ENCODE data around the gene PLCB1. TPM values are rescaled to one million over a fixed set of nuclear protein-coding genes. Genes with fewer than 3 reads are reported as not detected.
"Not testable (repeated sequence)": the region's sequence is repeated elsewhere in the genome, so short reads cannot be mapped to it uniquely, and the experiment has no call there.

PLCB1 gene
- total RNA-seq, 6 experiments from 2014 or later = 17.2 to 25.7 (median 23.1) TPM

GRCh38 chr20:8370774-8371173 lies 238.7 kb downstream of the PLCB1 start:
- no peak for TF ChIP-seq CTCF (IDR thresholded peaks at IDR 0.05)
- Mint-ChIP-seq H3K36me3 (ENCODE audit: low read depth) (no peaks in the 10 kb centered on the region), H3K27me3 (ENCODE audit: insufficient read depth) (peaks cover 1% of the 10 kb centered on the region; the same call in 1 of the 2 replicates), H3K9me3 (no peaks in the 10 kb centered on the region), H3K4me3 (no peak overlapping the region), H3K4me1 (ENCODE audit: low read depth) (peaks cover under 1% of the 10 kb centered on the region; the same call in 1 of the 2 replicates), H3K27ac (no peak overlapping the region)
- DNase-seq = no peak

- DNase-seq = no peak
- Mint-ChIP-seq H3K4me3 (no peak overlapping the region), H3K27me3 (ENCODE audit: insufficient read depth) (peaks cover 1% of the 10 kb centered on the region; the same call in 1 of the 2 replicates), H3K4me1 (ENCODE audit: low read depth) (peaks cover 6% of the 10 kb centered on the region; the same call in 1 of the 2 replicates), H3K9me3 (no peaks in the 10 kb centered on the region), H3K27ac (no peak overlapping the region), H3K36me3 (ENCODE audit: low read depth) (no peaks in the 10 kb centered on the region)
- TF ChIP-seq CTCF (IDR thresholded peaks at IDR 0.05) = no peak
Measured at GRCh38 chr20:8372824-8373380, 240.8 kb downstream of the PLCB1 start.

GRCh38 chr20:8373579-8373978 lies 241.5 kb downstream of the PLCB1 start:
- Mint-ChIP-seq H3K4me1 (ENCODE audit: low read depth) (peaks cover 6% of the 10 kb centered on the region; the same call in 1 of the 2 replicates), H3K4me3 (no peak overlapping the region), H3K9me3 (no peaks in the 10 kb centered on the region), H3K27ac (no peak overlapping the region), H3K27me3 (ENCODE audit: insufficient read depth) (peaks cover 1% of the 10 kb centered on the region; the same call in 1 of the 2 replicates), H3K36me3 (ENCODE audit: low read depth) (no peaks in the 10 kb centered on the region)
- TF ChIP-seq CTCF (IDR thresholded peaks at IDR 0.05) = no peak
- DNase-seq = no peak

GRCh38 chr20:8375898-8376297 lies 243.8 kb downstream of the PLCB1 start:
- no peak for DNase-seq
- no peak overlapping the region for H3K27ac Mint-ChIP-seq
- no peak for TF ChIP-seq CTCF (IDR thresholded peaks at IDR 0.05)
- no peak overlapping the region for H3K4me3 Mint-ChIP-seq
- H3K36me3 Mint-ChIP-seq (ENCODE audit: low read depth) = no peaks in the 10 kb centered on the region; the same call in 1 of the 2 replicates
- H3K4me1 Mint-ChIP-seq (ENCODE audit: low read depth) = peaks cover 21% of the 10 kb centered on the region
- no peaks in the 10 kb centered on the region for H3K9me3 Mint-ChIP-seq
- no peaks in the 10 kb centered on the region; the same call in 1 of the 2 replicates for H3K27me3 Mint-ChIP-seq (ENCODE audit: insufficient read depth)

GRCh38 chr20:8376940-8377339 lies 244.9 kb downstream of the PLCB1 start:
- H3K36me3 Mint-ChIP-seq (ENCODE audit: low read depth) = peaks cover 6% of the 10 kb centered on the region; the same call in 1 of the 2 replicates
- H3K27me3 Mint-ChIP-seq (ENCODE audit: insufficient read depth) = no peaks in the 10 kb centered on the region; the same call in 1 of the 2 replicates
- TF ChIP-seq CTCF (IDR thresholded peaks at IDR 0.05) = no peak
- H3K4me3 Mint-ChIP-seq = no peak overlapping the region
- H3K4me1 Mint-ChIP-seq (ENCODE audit: low read depth) = peaks cover 22% of the 10 kb centered on the region
- H3K9me3 Mint-ChIP-seq = no peaks in the 10 kb centered on the region
- DNase-seq = no peak
- no peak overlapping the region for H3K27ac Mint-ChIP-seq

GRCh38 chr20:8379125-8379524 lies 247.1 kb downstream of the PLCB1 start:
- not testable (repeated sequence) for H3K27ac Mint-ChIP-seq; H3K9me3 Mint-ChIP-seq; H3K27me3 Mint-ChIP-seq (ENCODE audit: insufficient read depth); H3K4me3 Mint-ChIP-seq; DNase-seq; H3K36me3 Mint-ChIP-seq (ENCODE audit: low read depth)
- peaks cover 22% of the 10 kb centered on the region for H3K4me1 Mint-ChIP-seq (ENCODE audit: low read depth)

All from HFFc6 (cell line).